ENCODE results near the gene C5orf58.

C5orf58 gene

GRCh38 chr5:170221327-170221741, 11.5 kb upstream of the C5orf58 start:
- Histone ChIP-seq H3K4me1 (ENCODE audit: low read length) (peaks cover 43% of the 10 kb centered on the region), H3K4me3 (ENCODE audit: low read length) (no peak overlapping the region), H2AFZ (ENCODE audit: low read depth, low read length) (no peak overlapping the region), H3K79me2 (ENCODE audit: low read length) (no peaks in the 10 kb centered on the region), H3K27me3 (ENCODE audit: low read depth, low read length) (peaks cover 16% of the 10 kb centered on the region), H3K36me3 (replicated peaks; ENCODE audit: low read depth, low read length) (no peaks in the 10 kb centered on the region), H3K9me3 (ENCODE audit: insufficient read depth, low read length) (no peaks in the 10 kb centered on the region), H4K20me1 (ENCODE audit: insufficient read depth, low read length) (no peaks in the 10 kb centered on the region), H3K27ac (ENCODE audit: low read length) (no peak overlapping the region), H3K4me2 (ENCODE audit: low read length) (no peak overlapping the region), H3K9ac (ENCODE audit: low read length) (no peak overlapping the region)
- TF ChIP-seq EZH2phosphoT487 (IDR thresholded peaks at IDR 0.05; ENCODE audit: low read depth) = no peak
- no peak for TF ChIP-seq CTCF (IDR thresholded peaks at IDR 0.05; ENCODE audit: low read depth, low read length)

- no peak overlapping the region for H3K27ac ChIP-seq (ENCODE audit: low read length)
- H3K36me3 ChIP-seq (replicated peaks; ENCODE audit: low read depth, low read length) = no peaks in the 10 kb centered on the region
- no peaks in the 10 kb centered on the region for H4K20me1 ChIP-seq (ENCODE audit: insufficient read depth, low read length)
- peak overlapping the region; percentile 49 for H3K4me2 ChIP-seq (ENCODE audit: low read length)
- no peak overlapping the region for H2AFZ ChIP-seq (ENCODE audit: low read depth, low read length)
- no peaks in the 10 kb centered on the region for H3K9me3 ChIP-seq (ENCODE audit: insufficient read depth, low read length)
- H3K79me2 ChIP-seq (ENCODE audit: low read length) = no peaks in the 10 kb centered on the region
- H3K9ac ChIP-seq (ENCODE audit: low read length) = no peak overlapping the region
- TF ChIP-seq EZH2phosphoT487 (IDR thresholded peaks at IDR 0.05; ENCODE audit: low read depth) (no peak), CTCF (IDR thresholded peaks at IDR 0.05; ENCODE audit: low read depth, low read length) (no peak)
- H3K4me1 ChIP-seq (ENCODE audit: low read length) = peaks cover 43% of the 10 kb centered on the region
- peaks cover 2% of the 10 kb centered on the region; the same call in 1 of the 2 replicates for H3K27me3 ChIP-seq (ENCODE audit: low read depth, low read length)
- no peak overlapping the region for H3K4me3 ChIP-seq (ENCODE audit: low read length)
These were observed 9.4 kb upstream of the C5orf58 start for GRCh38 chr5:170223360-170223759.

GRCh38 chr5:170223906-170224305, 8.9 kb upstream of the C5orf58 start:
- Histone ChIP-seq H3K36me3 (replicated peaks; ENCODE audit: low read depth, low read length) (no peaks in the 10 kb centered on the region), H3K4me2 (ENCODE audit: low read length) (peak overlapping the region; percentile 49), H2AFZ (ENCODE audit: low read depth, low read length) (no peak overlapping the region), H3K9ac (ENCODE audit: low read length) (no peak overlapping the region), H3K9me3 (ENCODE audit: insufficient read depth, low read length) (no peaks in the 10 kb centered on the region), H3K4me1 (ENCODE audit: low read length) (peaks cover 39% of the 10 kb centered on the region), H4K20me1 (ENCODE audit: insufficient read depth, low read length) (no peaks in the 10 kb centered on the region), H3K27ac (ENCODE audit: low read length) (no peak overlapping the region), H3K27me3 (ENCODE audit: low read depth, low read length) (peaks cover 7% of the 10 kb centered on the region; the same call in 1 of the 2 replicates), H3K4me3 (ENCODE audit: low read length) (no peak overlapping the region), H3K79me2 (ENCODE audit: low read length) (no peaks in the 10 kb centered on the region)
- TF ChIP-seq CTCF (IDR thresholded peaks at IDR 0.05; ENCODE audit: low read depth, low read length) (no peak), EZH2phosphoT487 (IDR thresholded peaks at IDR 0.05; ENCODE audit: low read depth) (no peak)

GRCh38 chr5:170225326-170226128, 7.3 kb upstream of the C5orf58 start:
- Histone ChIP-seq H3K79me2 (ENCODE audit: low read length) (no peaks in the 10 kb centered on the region), H4K20me1 (ENCODE audit: insufficient read depth, low read length) (no peaks in the 10 kb centered on the region), H2AFZ (ENCODE audit: low read depth, low read length) (no peak overlapping the region), H3K4me3 (ENCODE audit: low read length) (peak overlapping the region; percentile 39; the same call in 1 of the 2 replicates), H3K27ac (ENCODE audit: low read length) (no peak overlapping the region), H3K9ac (ENCODE audit: low read length) (no peak overlapping the region), H3K9me3 (ENCODE audit: insufficient read depth, low read length) (no peaks in the 10 kb centered on the region), H3K36me3 (replicated peaks; ENCODE audit: low read depth, low read length) (no peaks in the 10 kb centered on the region), H3K4me1 (ENCODE audit: low read length) (peaks cover 23% of the 10 kb centered on the region), H3K27me3 (ENCODE audit: low read depth, low read length) (peaks cover 17% of the 10 kb centered on the region; the same call in 1 of the 2 replicates), H3K4me2 (ENCODE audit: low read length) (peak overlapping the region; percentile 54)
- peak; percentile 88 for TF ChIP-seq CTCF (IDR thresholded peaks at IDR 0.05; ENCODE audit: low read depth, low read length)
- TF ChIP-seq EZH2phosphoT487 (IDR thresholded peaks at IDR 0.05; ENCODE audit: low read depth) = no peak
